OCI-LY7 (cell line): ENCODE data around the gene S100PBP. TPM values are rescaled to one million over a fixed set of nuclear protein-coding genes. Genes with fewer than 3 reads are reported as not detected.

ENCODE experiments used
- BruUV-seq: library from RNA; stranded (reverse); fragments of 400-500 nt; replicated peaks from 2 replicates; lab custom pipeline; 2021; lab: Mats Ljungman, UMichigan
- CTCF ChIA-PET: fragments of 300-600 bp; sonication (Branson Sonifier 250); formaldehyde crosslinking; loops from one replicate; lab custom pipeline; 2022; ENCODE audit warnings: antibody characterized with exemption; ENCODE audit not compliant: unreplicated experiment; lab: Charles Lee
- POLR2A ChIA-PET: fragments of 300-600 bp; sonication (Branson Sonifier 250); formaldehyde crosslinking; loops from one replicate; lab custom pipeline; 2022; ENCODE audit warnings: antibody characterized with exemption; lab: Charles Lee
- DNase-seq: peaks from one replicate; pipeline ENCODE4 v3.0.0-alpha.2; 2015; ENCODE audit warnings: low spot score
- H2AFZ ChIP-seq: fragments of 200-600 bp; sonication (generic), shearing (Covaris generic); 2 replicates; pipeline ENCODE4 v1.6.1; 2014; ENCODE audit warnings: mild to moderate bottlenecking, antibody characterized with exemption, low read length, moderate library complexity
- H3K27ac ChIP-seq: fragments of 200-600 bp; sonication (generic); 2 replicates; pipeline ENCODE4 v1.5.1; 2014; ENCODE audit warnings: mixed run types, low read depth, mild to moderate bottlenecking, moderate library complexity, low read length, inconsistent platforms; ENCODE audit not compliant: poor library complexity, severe bottlenecking
- H3K36me3 ChIP-seq: fragments of 200-600 bp; sonication (generic); 2 replicates; pipeline ENCODE4 v1.6.1; 2014; ENCODE audit warnings: mild to moderate bottlenecking, antibody characterized with exemption, low read length, moderate library complexity, mixed read lengths; ENCODE audit not compliant: insufficient read depth
- H3K4me1 ChIP-seq: fragments of 200-600 bp; sonication (generic); 2 replicates; pipeline ENCODE4 v1.5.1; 2014; ENCODE audit warnings: mild to moderate bottlenecking, low read length; ENCODE audit not compliant: insufficient read depth, poor library complexity, severe bottlenecking
- H3K4me2 ChIP-seq: fragments of 200-600 bp; sonication (generic); 2 replicates; pipeline ENCODE4 v1.6.1; 2014; ENCODE audit warnings: mild to moderate bottlenecking, low read length
- H3K4me3 ChIP-seq: fragments of 200-600 bp; sonication (generic); 2 replicates; pipeline ENCODE4 v1.5.1; 2014; ENCODE audit warnings: mild to moderate bottlenecking, low read depth, low read length; ENCODE audit not compliant: poor library complexity, severe bottlenecking
- H3K79me2 ChIP-seq: fragments of 200-600 bp; sonication (generic); 2 replicates; pipeline ENCODE4 v1.6.1; 2016; ENCODE audit warnings: low read depth, mild to moderate bottlenecking, low read length, moderate library complexity, mixed read lengths; ENCODE audit not compliant: insufficient read depth
- H3K9me2 ChIP-seq: fragments of 200-600 bp; sonication (generic); 2 replicates; pipeline ENCODE4 v1.6.1; 2016; ENCODE audit warnings: mild to moderate bottlenecking, low read length, mixed read lengths; ENCODE audit not compliant: insufficient read depth
- H3K9me3 ChIP-seq: fragments of 200-600 bp; sonication (generic); 2 replicates; pipeline ENCODE4 v1.6.1; 2014; ENCODE audit warnings: mild to moderate bottlenecking, mixed run types, low read length, mixed read lengths
- H4K20me1 ChIP-seq: fragments of 200-600 bp; sonication (generic); 2 replicates; pipeline ENCODE4 v1.6.1; 2014; ENCODE audit warnings: mild to moderate bottlenecking, antibody characterized with exemption, low read length, moderate library complexity, mixed read lengths; ENCODE audit not compliant: insufficient read depth
- EZH2phosphoT487 ChIP-seq: fragments of 200-600 bp; sonication (generic); IDR thresholded peaks from 2 replicates; pipeline ENCODE4 v1.6.1; 2018; ENCODE audit warnings: low read depth, borderline replicate concordance, mild to moderate bottlenecking, mixed run types, antibody characterized with exemption, low read length, moderate library complexity, mixed read lengths
- intact Hi-C: fragments of 100-400 bp; cut with micrococcal nuclease; formaldehyde crosslinking; loops from one replicate; pipeline ENCODE4 v1.10.0; 2022; ENCODE audit not compliant: unreplicated experiment
- total RNA-seq, 2 experiments: library from RNA; depleted of rRNA in 1 of 2; stranded (reverse); fragments of >200 nt in 1 of 2; shearing (Covaris generic) in 1 of 2; gene quantifications; 2 replicates each; pipeline ENCODE4 v1.2.3, GENCODE V29; 2014 to 2022
- TF ChIP-seq, protein P1 (sequence below): fragments of 200-600 bp; sonication (generic); conservative IDR thresholded peaks from 2 replicates; pipeline ENCODE4 v1.5.1; 2014; ENCODE audit warnings: mild to moderate bottlenecking, antibody characterized with exemption, low read length, moderate library complexity, mixed read lengths

S100PBP gene
- total RNA-seq, 2 experiments from 2014 or later: 72.1 to 136 TPM

DNA sequence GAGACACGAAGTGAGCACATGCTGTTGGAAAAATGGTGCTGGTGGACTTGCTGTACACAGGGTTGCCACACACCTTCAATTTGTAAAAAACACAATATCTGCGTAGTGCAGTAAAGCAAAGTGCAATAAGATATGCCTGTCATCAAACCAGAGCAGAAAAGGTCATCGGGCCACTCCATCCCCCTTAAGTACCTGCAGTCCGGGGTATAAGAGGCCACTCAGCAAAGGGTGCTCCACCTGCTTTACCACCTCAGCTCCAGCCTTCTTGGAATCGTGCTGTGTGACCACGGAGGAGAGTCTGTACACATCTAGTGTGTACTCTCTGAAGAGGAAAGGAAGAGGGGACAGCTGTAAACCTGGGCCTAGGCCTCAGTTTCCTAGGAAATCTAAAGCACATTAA is 11.2 kb upstream of the S100PBP start:
- Histone ChIP-seq H2AFZ (no peak overlapping the region), H3K79me2 (peaks cover 51% of the 10 kb centered on the region), H3K4me3 (no peak overlapping the region), H3K9me3 (no peaks in the 10 kb centered on the region), H4K20me1 (no peaks in the 10 kb centered on the region), H3K4me2 (no peak overlapping the region), H3K27ac (no peak overlapping the region), H3K9me2 (no peaks in the 10 kb centered on the region), H3K36me3 (peaks cover 91% of the 10 kb centered on the region), H3K4me1 (no peaks in the 10 kb centered on the region)
- no peak for DNase-seq
- ChIA-PET POLR2A (interaction anchor here (0.7 kb wide), 1 partner anchor 48 kb away, joined by 3 read pairs; no protein-coding TSS in a partner anchor), CTCF (no interaction called here)
- intact Hi-C loops: no loop called here
- no TSS peak for BruUV-seq
- TF ChIP-seq EZH2phosphoT487: no peak

DNA sequence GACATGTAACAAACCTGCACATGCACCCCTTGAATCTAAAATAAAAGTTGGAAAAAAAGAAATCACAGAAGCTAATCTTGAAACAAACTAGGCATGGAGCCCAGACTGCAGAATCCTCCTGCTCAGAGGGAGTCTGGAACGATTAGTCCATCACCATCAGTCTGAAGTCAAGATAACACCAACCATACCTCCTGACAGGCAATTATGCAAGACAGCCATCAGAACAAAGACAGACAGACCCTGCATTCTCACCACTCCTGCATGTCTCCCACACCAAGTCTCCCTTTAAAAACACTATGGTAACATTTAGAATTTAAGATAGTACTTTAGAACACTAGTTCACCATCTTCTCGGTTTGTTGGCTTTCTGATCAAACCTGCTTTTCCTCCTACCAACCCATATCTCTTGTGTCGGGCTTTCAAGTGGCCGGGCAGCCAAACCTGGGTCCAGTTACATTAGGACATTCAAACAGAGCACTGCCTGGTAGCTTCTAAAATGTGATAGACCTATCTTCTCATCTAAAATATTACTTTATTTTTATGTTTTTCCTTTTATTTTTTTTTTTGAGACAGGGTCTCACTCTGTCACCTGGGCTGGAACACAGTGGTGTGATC is 10.4 kb upstream of the S100PBP start:
- H3K27ac ChIP-seq: no peak overlapping the region
- H3K9me3 ChIP-seq: no peaks in the 10 kb centered on the region
- H3K4me1 ChIP-seq: no peaks in the 10 kb centered on the region
- peaks cover 59% of the 10 kb centered on the region for H3K79me2 ChIP-seq
- peaks cover 93% of the 10 kb centered on the region for H3K36me3 ChIP-seq
- H2AFZ ChIP-seq: no peak overlapping the region
- ChIA-PET CTCF (no interaction called here), POLR2A (no interaction called here)
- 0 out of 2 replicates have a peak, but pooled peaks cover 3% of the 10 kb centered on the region for H4K20me1 ChIP-seq
- H3K4me2 ChIP-seq: no peak overlapping the region
- no TSS peak for BruUV-seq
- no peak for TF ChIP-seq EZH2phosphoT487
- TF ChIP-seq, protein P1, sequence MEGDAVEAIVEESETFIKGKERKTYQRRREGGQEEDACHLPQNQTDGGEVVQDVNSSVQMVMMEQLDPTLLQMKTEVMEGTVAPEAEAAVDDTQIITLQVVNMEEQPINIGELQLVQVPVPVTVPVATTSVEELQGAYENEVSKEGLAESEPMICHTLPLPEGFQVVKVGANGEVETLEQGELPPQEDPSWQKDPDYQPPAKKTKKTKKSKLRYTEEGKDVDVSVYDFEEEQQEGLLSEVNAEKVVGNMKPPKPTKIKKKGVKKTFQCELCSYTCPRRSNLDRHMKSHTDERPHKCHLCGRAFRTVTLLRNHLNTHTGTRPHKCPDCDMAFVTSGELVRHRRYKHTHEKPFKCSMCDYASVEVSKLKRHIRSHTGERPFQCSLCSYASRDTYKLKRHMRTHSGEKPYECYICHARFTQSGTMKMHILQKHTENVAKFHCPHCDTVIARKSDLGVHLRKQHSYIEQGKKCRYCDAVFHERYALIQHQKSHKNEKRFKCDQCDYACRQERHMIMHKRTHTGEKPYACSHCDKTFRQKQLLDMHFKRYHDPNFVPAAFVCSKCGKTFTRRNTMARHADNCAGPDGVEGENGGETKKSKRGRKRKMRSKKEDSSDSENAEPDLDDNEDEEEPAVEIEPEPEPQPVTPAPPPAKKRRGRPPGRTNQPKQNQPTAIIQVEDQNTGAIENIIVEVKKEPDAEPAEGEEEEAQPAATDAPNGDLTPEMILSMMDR: no peak
- no peaks in the 10 kb centered on the region for H3K9me2 ChIP-seq
- intact Hi-C loops: no loop called here
- no peak overlapping the region for H3K4me3 ChIP-seq
- DNase-seq: no peak

DNA sequence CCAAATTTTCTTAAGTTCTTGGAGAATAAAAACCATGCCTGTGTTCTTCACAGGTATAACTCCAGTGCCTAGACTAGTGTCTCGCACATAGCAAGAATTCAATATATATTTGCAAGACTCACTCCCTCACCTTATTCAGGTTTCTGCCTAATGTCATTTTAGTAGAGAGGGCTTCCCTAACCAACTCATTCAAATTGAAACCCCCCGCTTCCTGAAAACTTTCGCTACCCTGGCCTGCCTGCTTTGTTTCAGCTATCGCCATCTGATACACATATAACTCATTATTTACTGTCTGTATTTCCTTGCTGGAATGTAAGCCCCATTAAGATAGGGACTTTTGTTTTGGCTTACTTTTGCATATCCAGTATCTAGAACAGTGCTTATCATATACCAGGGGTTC is 8.9 kb upstream of the S100PBP start:
- Histone ChIP-seq H3K79me2 (peaks cover 71% of the 10 kb centered on the region), H3K4me1 (peaks cover 3% of the 10 kb centered on the region), H4K20me1 (0 out of 2 replicates have a peak, but pooled peaks cover 8% of the 10 kb centered on the region), H3K36me3 (peaks cover 93% of the 10 kb centered on the region), H3K9me3 (no peaks in the 10 kb centered on the region), H3K27ac (no peak overlapping the region), H2AFZ (no peak overlapping the region), H3K4me2 (no peak overlapping the region), H3K9me2 (no peaks in the 10 kb centered on the region), H3K4me3 (no peak overlapping the region)
- no TSS peak for BruUV-seq
- ChIA-PET POLR2A (no interaction called here), CTCF (no interaction called here)
- TF ChIP-seq EZH2phosphoT487: no peak
- TF ChIP-seq, protein P1: no peak
- no peak for DNase-seq
- intact Hi-C loops: no loop called here
